IMR-90 (cell line): ENCODE results near the gene MRTO4. TPM values are rescaled to one million over a fixed set of nuclear protein-coding genes. Genes with fewer than 3 reads are reported as not detected.
A peak's percentile ranks its signal among the peaks of the same experiment; 100 is the strongest.
"Not testable (repeated sequence)": the region's sequence is repeated elsewhere in the genome, so short reads cannot be mapped to it uniquely, and the experiment has no call there.

Experiments
- ATAC-seq: fragments of 200-7000 bp; cut with Tn5 transposase; 2 replicates; pipeline ENCODE4 v1.9.1; 2020; ENCODE audit warnings: low read depth, mild to moderate bottlenecking, moderate library complexity
- BruUV-seq: library from RNA; stranded (reverse); fragments of 400-500 nt; replicated peaks from 2 replicates; lab custom pipeline; 2021; lab: Mats Ljungman, UMichigan
- CTCF ChIA-PET: fragments of 300-600 bp; formaldehyde crosslinking; extraction: SDS; loops from one replicate; lab custom pipeline; 2021; ENCODE audit warnings: antibody characterized with exemption; lab: Yijun Ruan, JAX
- POLR2A ChIA-PET: fragments of 300-600 bp; sonication (Branson Sonifier 250); formaldehyde crosslinking; loops from one replicate; lab custom pipeline; 2022; ENCODE audit warnings: antibody characterized with exemption; ENCODE audit not compliant: unreplicated experiment; lab: Charles Lee
- DNase-seq: peaks from one replicate; pipeline ENCODE4 v3.0.0; 2013
- H2AFZ ChIP-seq: replicated peaks from 2 replicates; pipeline ENCODE3; 2013; ENCODE audit warnings: low read length, mild to moderate bottlenecking; ENCODE audit not compliant: poor library complexity
- H2AK5ac ChIP-seq: 2 replicates; pipeline ENCODE4 v1.6.1; 2013; ENCODE audit warnings: low read depth, low read length, inconsistent platforms
- H2AK9ac ChIP-seq: replicated peaks from 2 replicates; pipeline ENCODE3; 2013; ENCODE audit warnings: mild to moderate bottlenecking, low read depth, low read length, moderate library complexity; ENCODE audit not compliant: poor library complexity
- H2BK120ac ChIP-seq: 2 replicates; pipeline ENCODE4 v1.6.1; 2013; ENCODE audit warnings: low read depth, low read length, inconsistent platforms
- H2BK15ac ChIP-seq: 3 replicates; pipeline ENCODE4 v1.6.1; 2013; ENCODE audit warnings: low read depth, low read length, inconsistent platforms
- H2BK20ac ChIP-seq: 2 replicates; pipeline ENCODE4 v1.6.1; 2013; ENCODE audit warnings: low read depth, mild to moderate bottlenecking, inconsistent platforms, low read length, moderate library complexity
- H2BK5ac ChIP-seq: 2 replicates; pipeline ENCODE4 v1.6.1; 2013; ENCODE audit warnings: mild to moderate bottlenecking, low read depth, low read length, inconsistent platforms; ENCODE audit not compliant: poor library complexity, severe bottlenecking
- H3K14ac ChIP-seq: replicated peaks from 2 replicates; pipeline ENCODE4 v1.6.1; 2013; ENCODE audit warnings: low read depth, low read length, inconsistent platforms
- H3K18ac ChIP-seq: 2 replicates; pipeline ENCODE4 v1.6.1; 2013; ENCODE audit warnings: low read depth, low read length, control low read depth
- H3K23ac ChIP-seq: 2 replicates; pipeline ENCODE4 v1.6.1; 2013; ENCODE audit warnings: low read depth, low read length, inconsistent platforms
- H3K27ac ChIP-seq: 2 replicates; pipeline ENCODE4 v1.5.1; 2013; ENCODE audit warnings: mild to moderate bottlenecking, control low read depth, low read length; ENCODE audit not compliant: insufficient read depth
- H3K27me3 ChIP-seq: 2 replicates; pipeline ENCODE4 v1.6.1; 2013; ENCODE audit warnings: low read length; ENCODE audit not compliant: control insufficient read depth, insufficient read depth
- H3K36me3 ChIP-seq: 2 replicates; pipeline ENCODE4 v1.6.1; 2013; ENCODE audit warnings: low read length, mixed read lengths; ENCODE audit not compliant: control insufficient read depth, insufficient read depth
- H3K4ac ChIP-seq: 2 replicates; pipeline ENCODE4 v1.6.1; 2013; ENCODE audit warnings: low read depth, low read length, inconsistent platforms
- H3K4me1 ChIP-seq: 2 replicates; pipeline ENCODE4 v1.6.1; 2013; ENCODE audit warnings: low read length, mixed read lengths; ENCODE audit not compliant: control insufficient read depth, insufficient read depth
- H3K4me2 ChIP-seq: 2 replicates; pipeline ENCODE4 v1.6.1; 2013; ENCODE audit warnings: low read depth, mild to moderate bottlenecking, control low read depth, low read length, moderate library complexity
- H3K4me3 ChIP-seq: 2 replicates; pipeline ENCODE4 v1.5.1; 2013; ENCODE audit warnings: low read depth, mild to moderate bottlenecking, control low read depth, low read length, moderate library complexity; ENCODE audit not compliant: insufficient read depth
- H3K56ac ChIP-seq: 2 replicates; pipeline ENCODE4 v1.6.1; 2013; ENCODE audit warnings: low read length, inconsistent platforms; ENCODE audit not compliant: insufficient read depth; ENCODE audit errors: extremely low read depth
- H3K79me1 ChIP-seq, 2 experiments: 2 replicates each; pipeline ENCODE4 v1.6.1; 2013; ENCODE audit warnings: low read length in 2 of 2, inconsistent platforms in 1 of 2, low read depth in 1 of 2
- H3K9ac ChIP-seq: 2 replicates; pipeline ENCODE4 v1.6.1; 2013; ENCODE audit warnings: low read depth, low read length, control low read depth
- H3K9me1 ChIP-seq: 2 replicates; pipeline ENCODE4 v1.6.1; 2013; ENCODE audit warnings: low read length, inconsistent platforms; ENCODE audit not compliant: insufficient read depth
- H3K9me3 ChIP-seq: 2 replicates; pipeline ENCODE4 v1.6.1; 2013; ENCODE audit warnings: low read length; ENCODE audit not compliant: control insufficient read depth, insufficient read depth
- H4K20me1 ChIP-seq: 2 replicates; pipeline ENCODE4 v1.6.1; 2013; ENCODE audit warnings: low read length, inconsistent platforms; ENCODE audit not compliant: insufficient read depth
- H4K5ac ChIP-seq: 2 replicates; pipeline ENCODE4 v1.6.1; 2013; ENCODE audit warnings: mild to moderate bottlenecking, low read depth, low read length, control low read depth
- H4K8ac ChIP-seq, 2 experiments: 2 replicates each; pipeline ENCODE4 v1.6.1; 2013; ENCODE audit warnings: low read depth in 2 of 2, low read length in 2 of 2, control low read depth in 1 of 2, inconsistent platforms in 1 of 2
- H4K91ac ChIP-seq: 2 replicates; pipeline ENCODE4 v1.6.1; 2013; ENCODE audit warnings: low read depth, low read length, inconsistent platforms; ENCODE audit not compliant: insufficient read depth
- MAFK ChIP-seq: IDR thresholded peaks from 2 replicates; pipeline ENCODE4 v1.6.1; 2012; ENCODE audit warnings: low read depth, low read length, improper control_type of control experiment
- MAZ ChIP-seq: IDR thresholded peaks from 2 replicates; pipeline ENCODE4 v1.6.1; 2012; ENCODE audit warnings: low read depth, mild to moderate bottlenecking, low read length, improper control_type of control experiment, moderate library complexity, borderline replicate concordance
- POLR2A ChIP-seq: IDR thresholded peaks from 2 replicates; pipeline ENCODE4 v1.6.1; 2012; ENCODE audit warnings: mild to moderate bottlenecking, low read depth, low read length
- RCOR1 ChIP-seq: IDR thresholded peaks from 2 replicates; pipeline ENCODE4 v1.6.1; 2012; ENCODE audit warnings: mild to moderate bottlenecking, low read length, improper control_type of control experiment; ENCODE audit not compliant: insufficient replicate concordance
- RFX5 ChIP-seq: IDR thresholded peaks from 2 replicates; pipeline ENCODE4 v1.8.0; 2012; ENCODE audit warnings: low read depth, mild to moderate bottlenecking, low read length, moderate library complexity
- WGBS, 2 experiments: methylation state at CpG; one replicate each; pipeline versions ENCODE4 v1.1.5 to v1.1.7; 2013; ENCODE audit warnings: missing lambda C conversion rate in 2 of 2; ENCODE audit not compliant: insufficient read length in 1 of 2; ENCODE audit errors: extremely low coverage in 2 of 2; 5-methylcytosine and 5-hydroxymethylcytosine counted together
- dilution Hi-C: fragments of 300-500 bp; cut with HindIII; formaldehyde crosslinking; loops from one replicate; pipeline ENCODE4 v1.14.3; 2018; ENCODE audit warnings: low sequenced_read_pairs; ENCODE audit not compliant: unreplicated experiment
- in situ Hi-C: fragments of 300-500 bp; cut with MboI; formaldehyde crosslinking; loops from 3 replicates; pipeline ENCODE4 v1.14.3; 2019; ENCODE audit warnings: low sequenced_read_pairs, inconsistent platforms, mixed read lengths
- intact Hi-C: fragments of 100-400 bp; cut with micrococcal nuclease; formaldehyde crosslinking; loops from 2 replicates; pipeline ENCODE4 v1.10.0; 2022
- polyA plus RNA-seq, 3 experiments: library from polyadenylated mRNA; depleted of rRNA; stranded (reverse); fragments of >200 nt; gene quantifications; 2 replicates each; pipeline ENCODE4 v1.2.3, GENCODE V29; 2012; ENCODE audit warnings: low replicate concordance in 1 of 3
- total RNA-seq: library from RNA; depleted of rRNA; stranded (reverse); fragments of >200 nt; gene quantifications from 2 replicates; pipeline ENCODE4 v1.2.3, GENCODE V29; 2012
- TF ChIP-seq, protein P1 (sequence below): fragments of 150-350 bp; IDR thresholded peaks from 2 replicates; pipeline ENCODE4 v1.6.1; 2016; ENCODE audit warnings: low read depth, mild to moderate bottlenecking, low read length, moderate library complexity, borderline replicate concordance

MRTO4 gene
- total and polyA plus RNA-seq, 2 of the 4 experiments (the other 2 are of a cell fraction): 48.0 to 58.1 TPM

DNA sequence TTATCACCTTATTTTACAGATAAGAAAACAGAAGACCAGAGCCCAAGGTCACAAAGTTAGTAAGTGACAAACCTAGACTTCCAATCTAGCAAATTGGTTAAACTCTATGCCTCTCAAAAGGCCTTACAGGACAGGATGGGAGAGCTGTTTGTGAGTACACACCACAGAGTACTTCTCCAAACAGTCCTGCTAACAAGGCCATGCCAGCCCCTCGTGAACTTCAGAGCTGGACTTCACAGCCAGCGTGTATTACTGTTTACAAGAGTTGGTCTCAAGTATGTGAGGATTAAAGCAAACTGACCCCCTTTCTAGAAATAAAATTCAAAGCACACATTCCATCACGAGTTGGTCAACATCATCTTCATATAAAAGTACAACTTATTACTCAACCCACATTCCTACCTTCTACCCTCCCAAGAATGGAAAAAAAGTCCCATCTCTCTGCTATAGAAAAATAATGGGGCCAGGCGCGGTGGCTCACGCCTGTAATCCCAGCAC, 21.7 kb upstream of the MRTO4 start:
- POLR2A ChIA-PET: no interaction called here
- no peak for ATAC-seq
- no CpG with 5 or more reads among the region's 6 CpGs for WGBS, 2 experiments
- TF ChIP-seq POLR2A (no peak), MAZ (no peak), RCOR1 (no peak), MAFK (no peak), RFX5 (no peak)
- TF ChIP-seq, protein P1, sequence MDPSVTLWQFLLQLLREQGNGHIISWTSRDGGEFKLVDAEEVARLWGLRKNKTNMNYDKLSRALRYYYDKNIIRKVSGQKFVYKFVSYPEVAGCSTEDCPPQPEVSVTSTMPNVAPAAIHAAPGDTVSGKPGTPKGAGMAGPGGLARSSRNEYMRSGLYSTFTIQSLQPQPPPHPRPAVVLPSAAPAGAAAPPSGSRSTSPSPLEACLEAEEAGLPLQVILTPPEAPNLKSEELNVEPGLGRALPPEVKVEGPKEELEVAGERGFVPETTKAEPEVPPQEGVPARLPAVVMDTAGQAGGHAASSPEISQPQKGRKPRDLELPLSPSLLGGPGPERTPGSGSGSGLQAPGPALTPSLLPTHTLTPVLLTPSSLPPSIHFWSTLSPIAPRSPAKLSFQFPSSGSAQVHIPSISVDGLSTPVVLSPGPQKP: no peak
- H3K4ac ChIP-seq: no peak overlapping the region
- intact Hi-C loops (no loop called here), in situ Hi-C loops (no loop called here), dilution Hi-C loops (no loop called here)
- H4K91ac ChIP-seq: no peak overlapping the region
- no peak overlapping the region for H2BK15ac ChIP-seq
- H3K18ac ChIP-seq: no peak overlapping the region
- no peak overlapping the region for H4K8ac ChIP-seq
- H2BK5ac ChIP-seq: no peak overlapping the region
- no peak overlapping the region for H3K23ac ChIP-seq
- no peak overlapping the region for H3K9ac ChIP-seq
- no peak for DNase-seq
- peaks cover 48% of the 10 kb centered on the region for H3K36me3 ChIP-seq
- no peak overlapping the region for H2BK20ac ChIP-seq
- no peak overlapping the region for H2BK120ac ChIP-seq
- no peak overlapping the region for H3K27ac ChIP-seq
- peaks cover 7% of the 10 kb centered on the region; the same call in 1 of the 2 replicates for H3K9me1 ChIP-seq
- no peak overlapping the region for H2AK9ac ChIP-seq
- no peak overlapping the region for H2AK5ac ChIP-seq
- H3K27me3 ChIP-seq: no peaks in the 10 kb centered on the region
- no peak overlapping the region for H4K5ac ChIP-seq
- H3K79me1 ChIP-seq: peaks cover 14 to 21% of the 10 kb centered on the region in 2 experiments
- H2AFZ ChIP-seq: no peak overlapping the region
- H3K14ac ChIP-seq: no peak overlapping the region
- peaks cover 11% of the 10 kb centered on the region; the same call in 1 of the 2 replicates for H3K4me1 ChIP-seq
- BruUV-seq: no TSS peak
- CTCF ChIA-PET: no interaction called here
- H3K4me3 ChIP-seq: no peak overlapping the region
- H3K56ac ChIP-seq: no peak overlapping the region
- H4K20me1 ChIP-seq: peaks cover 8% of the 10 kb centered on the region
- no peaks in the 10 kb centered on the region for H3K9me3 ChIP-seq
- no peak overlapping the region for H3K4me2 ChIP-seq

DNA sequence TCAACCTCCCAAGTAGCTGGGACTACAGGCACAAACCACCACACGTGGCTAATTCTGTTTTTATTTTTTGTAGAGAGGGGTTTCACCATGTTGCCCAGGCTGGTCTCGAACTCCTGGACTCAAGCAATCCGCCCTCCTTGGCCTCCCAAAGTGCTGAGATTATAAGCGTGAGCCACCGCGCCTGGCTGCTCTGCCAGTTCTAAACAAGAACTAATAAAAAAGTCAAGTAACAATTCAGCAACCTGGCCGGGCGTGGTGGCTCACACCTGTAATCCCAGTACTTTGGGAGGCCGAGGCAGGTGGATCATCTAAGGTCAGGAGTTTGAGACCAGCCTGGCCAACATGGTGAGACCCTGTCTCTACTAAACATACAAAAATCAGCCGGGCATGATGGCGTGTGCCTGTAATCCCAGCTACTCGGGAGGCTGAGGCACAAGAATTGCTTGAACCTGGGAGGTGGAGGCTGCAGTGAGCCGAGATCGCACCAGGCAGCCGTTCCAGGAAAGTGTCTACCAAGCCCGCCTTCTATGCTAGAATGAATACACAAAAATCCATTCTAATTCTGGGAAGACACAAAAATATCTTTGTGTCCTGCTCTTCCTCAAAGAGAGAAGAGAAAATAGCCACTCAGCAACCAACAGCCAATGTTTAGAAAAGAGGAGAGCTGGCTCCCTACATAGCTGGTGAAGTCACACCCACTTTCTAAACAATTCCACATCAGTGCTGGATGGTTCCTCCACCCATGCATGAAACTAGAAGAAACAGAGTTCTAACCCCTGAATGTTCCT, 19.7 kb upstream of the MRTO4 start:
- H3K56ac ChIP-seq, DNase-seq, BruUV-seq, H2BK5ac ChIP-seq, H4K20me1 ChIP-seq, in situ Hi-C loops, H4K5ac ChIP-seq, H4K8ac ChIP-seq, H3K9ac ChIP-seq, H3K4me3 ChIP-seq, H2BK20ac ChIP-seq, H3K9me3 ChIP-seq, H3K14ac ChIP-seq, H3K4me2 ChIP-seq, H2BK120ac ChIP-seq, H3K9me1 ChIP-seq, H3K27me3 ChIP-seq, H2BK15ac ChIP-seq, dilution Hi-C loops, H3K18ac ChIP-seq, H3K4ac ChIP-seq, H2AFZ ChIP-seq, H2AK9ac ChIP-seq, H2AK5ac ChIP-seq, H3K23ac ChIP-seq, H4K91ac ChIP-seq, POLR2A ChIA-PET: not testable (repeated sequence)
- Histone ChIP-seq H3K79me1 (peaks cover 7 to 21% of the 10 kb centered on the region in 2 experiments; a peak in 3 of 4 replicates), H3K36me3 (peaks cover 48% of the 10 kb centered on the region), H3K4me1 (peaks cover 11% of the 10 kb centered on the region; the same call in 1 of the 2 replicates), H3K27ac (peak overlapping the region; percentile 37; the same call in 1 of the 2 replicates)
- CTCF ChIA-PET: interaction anchor here (1.0 kb wide), 1 partner anchor 67 kb away, joined by 3 read pairs; no protein-coding TSS in a partner anchor
- intact Hi-C loops: loop anchor here (1.0 kb wide), 1 partner anchor 20 kb away; no protein-coding TSS in a partner anchor
- 93% methylated on average over 3 of the region's 16 CpGs; no CpG with 5 or more reads in 1 of the 2 experiments for WGBS, 2 experiments
- ATAC-seq: peak; percentile 84
